ENCODE measurements around the gene LHB.
"Not testable (repeated sequence)": the region's sequence is repeated elsewhere in the genome, so short reads cannot be mapped to it uniquely, and the experiment has no call there.

Gene LHB

GRCh38 chr19:49025088-49025487 lies 8.2 kb upstream of the LHB start:
- not testable (repeated sequence) for H3K4me1 Mint-ChIP-seq (ENCODE audit: low read depth); H3K36me3 Mint-ChIP-seq (ENCODE audit: low read depth); H3K4me3 Mint-ChIP-seq; DNase-seq (ENCODE audit: low spot score); H3K27me3 Mint-ChIP-seq (ENCODE audit: low read depth); H3K9me3 Mint-ChIP-seq; H3K27ac Mint-ChIP-seq

GRCh38 chr19:49024233-49024632 lies 7.3 kb upstream of the LHB start, which contains the start of gene CGB3:
CGB3 (minus strand) TSS chr19:49024333; CDS start chr19:49023971, 362 bp downstream.
- not testable (repeated sequence) for H3K4me3 Mint-ChIP-seq; H3K36me3 Mint-ChIP-seq (ENCODE audit: low read depth); H3K4me1 Mint-ChIP-seq (ENCODE audit: low read depth); H3K9me3 Mint-ChIP-seq; H3K27ac Mint-ChIP-seq; DNase-seq (ENCODE audit: low spot score); H3K27me3 Mint-ChIP-seq (ENCODE audit: low read depth)

- DNase-seq (ENCODE audit: low spot score): no peak
- Mint-ChIP-seq H3K27me3 (ENCODE audit: low read depth) (peaks cover 17% of the 10 kb centered on the region), H3K4me3 (no peak overlapping the region), H3K4me1 (ENCODE audit: low read depth) (peaks cover 19% of the 10 kb centered on the region), H3K9me3 (no peaks in the 10 kb centered on the region), H3K36me3 (ENCODE audit: low read depth) (no peaks in the 10 kb centered on the region), H3K27ac (no peak overlapping the region)
Measured at GRCh38 chr19:49022116-49022515, 5.2 kb upstream of the LHB start.

- Mint-ChIP-seq H3K9me3 (no peaks in the 10 kb centered on the region), H3K27me3 (ENCODE audit: low read depth) (peaks cover 17% of the 10 kb centered on the region), H3K4me1 (ENCODE audit: low read depth) (peaks cover 19% of the 10 kb centered on the region), H3K36me3 (ENCODE audit: low read depth) (no peaks in the 10 kb centered on the region), H3K27ac (no peak overlapping the region), H3K4me3 (no peak overlapping the region)
- DNase-seq (ENCODE audit: low spot score): peak; percentile 19
Measured at GRCh38 chr19:49020931-49021895, 4.3 kb upstream of the LHB start.

- H3K4me3 Mint-ChIP-seq: no peak overlapping the region
- H3K4me1 Mint-ChIP-seq (ENCODE audit: low read depth): peaks cover 19% of the 10 kb centered on the region
- no peak overlapping the region for H3K27ac Mint-ChIP-seq
Measured at GRCh38 chr19:49020342-49020741, 3.5 kb upstream of the LHB start.

GRCh38 chr19:49019242-49019932 lies 2.5 kb upstream of the LHB start:
- Mint-ChIP-seq H3K36me3 (ENCODE audit: low read depth) (peaks cover 5% of the 10 kb centered on the region), H3K4me1 (ENCODE audit: low read depth) (peaks cover 19% of the 10 kb centered on the region), H3K4me3 (peak overlapping the region; percentile 89), H3K27me3 (ENCODE audit: low read depth) (peaks cover 17% of the 10 kb centered on the region), H3K9me3 (no peaks in the 10 kb centered on the region), H3K27ac (peak overlapping the region; percentile 34)
- peak; percentile 58 for DNase-seq (ENCODE audit: low spot score)

More at GRCh38 chr19:49020342-49020741, 3.5 kb upstream of the LHB start:
- no peak for DNase-seq (ENCODE audit: low spot score)
- Mint-ChIP-seq H3K9me3 (no peaks in the 10 kb centered on the region), H3K27me3 (ENCODE audit: low read depth) (peaks cover 17% of the 10 kb centered on the region), H3K36me3 (ENCODE audit: low read depth) (peaks cover 5% of the 10 kb centered on the region)

GRCh38 chr19:49018388-49019241 lies 1.7 kb upstream of the LHB start:
- peak overlapping the region; percentile 34 for H3K27ac Mint-ChIP-seq
- H3K27me3 Mint-ChIP-seq (ENCODE audit: low read depth): peaks cover 17% of the 10 kb centered on the region
- H3K9me3 Mint-ChIP-seq; DNase-seq (ENCODE audit: low spot score); H3K36me3 Mint-ChIP-seq (ENCODE audit: low read depth): not testable (repeated sequence)
- H3K4me1 Mint-ChIP-seq (ENCODE audit: low read depth): peaks cover 19% of the 10 kb centered on the region
- H3K4me3 Mint-ChIP-seq: peak overlapping the region; percentile 89

GRCh38 chr19:49017666-49018351 lies 918 bp upstream of the LHB start:
- H3K4me3 Mint-ChIP-seq: peak overlapping the region; percentile 89
- H3K9me3 Mint-ChIP-seq: no peaks in the 10 kb centered on the region
- peaks cover 17% of the 10 kb centered on the region for H3K27me3 Mint-ChIP-seq (ENCODE audit: low read depth)
- no peak overlapping the region for H3K27ac Mint-ChIP-seq
- peak; percentile 47 for DNase-seq (ENCODE audit: low spot score)
- peaks cover 19% of the 10 kb centered on the region for H3K4me1 Mint-ChIP-seq (ENCODE audit: low read depth)
- peaks cover 5% of the 10 kb centered on the region for H3K36me3 Mint-ChIP-seq (ENCODE audit: low read depth)

- no peak overlapping the region for H3K4me3 Mint-ChIP-seq
- peaks cover 15% of the 10 kb centered on the region for H3K27me3 Mint-ChIP-seq (ENCODE audit: low read depth)
- peaks cover 16% of the 10 kb centered on the region for H3K4me1 Mint-ChIP-seq (ENCODE audit: low read depth)
- no peak for DNase-seq (ENCODE audit: low spot score)
- no peak overlapping the region for H3K27ac Mint-ChIP-seq
- H3K36me3 Mint-ChIP-seq (ENCODE audit: low read depth): peaks cover 8% of the 10 kb centered on the region
- H3K9me3 Mint-ChIP-seq: no peaks in the 10 kb centered on the region
Measured at GRCh38 chr19:49016067-49016839, 638 bp downstream of the LHB start.

- no peak overlapping the region for H3K27ac Mint-ChIP-seq
- peaks cover 14% of the 10 kb centered on the region for H3K36me3 Mint-ChIP-seq (ENCODE audit: low read depth)
- H3K4me3 Mint-ChIP-seq: no peak overlapping the region
- H3K9me3 Mint-ChIP-seq: no peaks in the 10 kb centered on the region
- no peak for DNase-seq (ENCODE audit: low spot score)
- H3K27me3 Mint-ChIP-seq (ENCODE audit: low read depth): peaks cover 11% of the 10 kb centered on the region
- H3K4me1 Mint-ChIP-seq (ENCODE audit: low read depth): peaks cover 12% of the 10 kb centered on the region
Measured at GRCh38 chr19:49014870-49015255, 2.0 kb downstream of the LHB start.

- Mint-ChIP-seq H3K4me3 (no peak overlapping the region), H3K27ac (no peak overlapping the region)
Measured at GRCh38 chr19:49014123-49014869, 2.6 kb downstream of the LHB start.

GRCh38 chr19:49011194-49011593 lies 5.7 kb downstream of the LHB start:
- H3K27ac Mint-ChIP-seq: no peak overlapping the region
- H3K4me3 Mint-ChIP-seq: no peak overlapping the region
- DNase-seq (ENCODE audit: low spot score): no peak
- H3K36me3 Mint-ChIP-seq (ENCODE audit: low read depth): peaks cover 20% of the 10 kb centered on the region
- no peaks in the 10 kb centered on the region for H3K27me3 Mint-ChIP-seq (ENCODE audit: low read depth)
- no peaks in the 10 kb centered on the region for H3K9me3 Mint-ChIP-seq
- H3K4me1 Mint-ChIP-seq (ENCODE audit: low read depth): no peaks in the 10 kb centered on the region

More at GRCh38 chr19:49014123-49014869, 2.6 kb downstream of the LHB start:
- no peak for DNase-seq (ENCODE audit: low spot score)
- Mint-ChIP-seq H3K9me3 (no peaks in the 10 kb centered on the region), H3K36me3 (ENCODE audit: low read depth) (peaks cover 14% of the 10 kb centered on the region), H3K27me3 (ENCODE audit: low read depth) (peaks cover 10% of the 10 kb centered on the region), H3K4me1 (ENCODE audit: low read depth) (peaks cover 11% of the 10 kb centered on the region)
